OCI-LY3 (cell line): Measurements from ENCODE around the gene OR4N5.
"Not testable (repeated sequence)": the region's sequence is repeated elsewhere in the genome, so short reads cannot be mapped to it uniquely, and the experiment has no call there.

ENCODE experiments used
- EZH2phosphoT487 ChIP-seq: fragments of 200-600 bp; shearing (Covaris generic); IDR thresholded peaks from 2 replicates; pipeline ENCODE4 v1.6.1; 2018; ENCODE audit warnings: antibody characterized with exemption, mixed run types, low read depth
- TF ChIP-seq, protein P1 (sequence below): fragments of 200-600, 300-600 bp; sonication (generic); IDR thresholded peaks from 2 replicates; pipeline ENCODE4 v1.5.1; 2014; ENCODE audit warnings: antibody characterized with exemption, low read length, low read depth

GRCh38 chr14:20174205-20174604 lies 35.6 kb downstream of the OR4N5 start:
- TF ChIP-seq, protein P1, sequence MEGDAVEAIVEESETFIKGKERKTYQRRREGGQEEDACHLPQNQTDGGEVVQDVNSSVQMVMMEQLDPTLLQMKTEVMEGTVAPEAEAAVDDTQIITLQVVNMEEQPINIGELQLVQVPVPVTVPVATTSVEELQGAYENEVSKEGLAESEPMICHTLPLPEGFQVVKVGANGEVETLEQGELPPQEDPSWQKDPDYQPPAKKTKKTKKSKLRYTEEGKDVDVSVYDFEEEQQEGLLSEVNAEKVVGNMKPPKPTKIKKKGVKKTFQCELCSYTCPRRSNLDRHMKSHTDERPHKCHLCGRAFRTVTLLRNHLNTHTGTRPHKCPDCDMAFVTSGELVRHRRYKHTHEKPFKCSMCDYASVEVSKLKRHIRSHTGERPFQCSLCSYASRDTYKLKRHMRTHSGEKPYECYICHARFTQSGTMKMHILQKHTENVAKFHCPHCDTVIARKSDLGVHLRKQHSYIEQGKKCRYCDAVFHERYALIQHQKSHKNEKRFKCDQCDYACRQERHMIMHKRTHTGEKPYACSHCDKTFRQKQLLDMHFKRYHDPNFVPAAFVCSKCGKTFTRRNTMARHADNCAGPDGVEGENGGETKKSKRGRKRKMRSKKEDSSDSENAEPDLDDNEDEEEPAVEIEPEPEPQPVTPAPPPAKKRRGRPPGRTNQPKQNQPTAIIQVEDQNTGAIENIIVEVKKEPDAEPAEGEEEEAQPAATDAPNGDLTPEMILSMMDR, result not testable (repeated sequence)
- not testable (repeated sequence) for TF ChIP-seq EZH2phosphoT487
